Astrocyte of the spinal cord (primary cell): Measurements from ENCODE around the gene BCL7A.

Source experiments
- DNase-seq: peaks from one replicate; pipeline ENCODE4 v3.0.0; 2011; ENCODE audit warnings: low read depth, low spot score
- H3K4me3 ChIP-seq: 2 replicates; pipeline ENCODE4 v1.5.1; 2011; ENCODE audit warnings: low read depth, mild to moderate bottlenecking, low read length, moderate library complexity
- in situ Hi-C: cut with HindIII; loops from 2 replicates; pipeline ENCODE4 v1.10.0; 2017; ENCODE audit warnings: low sequenced_read_pairs
- TF ChIP-seq, protein P1 (sequence below): IDR thresholded peaks from 2 replicates; pipeline ENCODE4 v1.5.1; 2012; ENCODE audit warnings: low read depth, mild to moderate bottlenecking, low read length, inconsistent platforms

BCL7A gene

DNA sequence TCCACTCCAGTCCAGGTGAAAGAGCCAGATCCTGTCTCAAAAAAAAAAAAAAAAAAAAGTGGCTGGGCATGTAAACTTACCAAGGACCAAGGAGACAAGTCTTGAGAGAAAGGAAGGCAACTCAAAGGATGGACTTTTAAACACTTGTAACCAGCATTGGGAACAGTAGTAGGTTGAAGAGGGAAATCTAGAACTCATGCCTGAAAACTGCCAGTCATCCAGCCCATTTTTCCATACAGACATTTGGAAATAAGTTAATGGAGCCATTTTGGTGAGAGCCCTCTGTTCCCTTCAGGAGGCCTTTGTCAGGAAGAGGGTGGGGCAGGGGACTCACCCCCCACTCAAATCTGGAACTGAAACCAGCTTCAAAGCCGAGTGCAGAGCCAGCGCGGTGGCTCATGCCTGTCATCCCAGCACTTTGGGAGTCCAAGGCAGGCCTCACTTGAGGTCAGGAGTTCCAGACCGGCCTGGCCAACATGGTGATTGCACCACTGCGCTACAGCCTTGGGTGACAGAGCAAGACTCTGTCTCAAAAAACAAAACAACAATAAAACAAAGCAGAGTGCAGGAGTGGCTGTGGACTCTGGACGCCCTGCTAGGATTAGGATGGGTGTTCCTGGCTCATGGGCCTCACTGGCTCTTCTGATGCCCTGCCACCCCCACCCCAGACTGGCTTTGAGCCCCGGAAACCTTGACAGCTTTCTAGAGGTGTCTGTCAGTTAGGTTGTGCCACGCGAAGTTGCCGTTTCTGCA, 55.2 kb downstream of the BCL7A start:
- DNase-seq, result no peak
- H3K4me3 ChIP-seq, result no peak overlapping the region
- TF ChIP-seq, protein P1, sequence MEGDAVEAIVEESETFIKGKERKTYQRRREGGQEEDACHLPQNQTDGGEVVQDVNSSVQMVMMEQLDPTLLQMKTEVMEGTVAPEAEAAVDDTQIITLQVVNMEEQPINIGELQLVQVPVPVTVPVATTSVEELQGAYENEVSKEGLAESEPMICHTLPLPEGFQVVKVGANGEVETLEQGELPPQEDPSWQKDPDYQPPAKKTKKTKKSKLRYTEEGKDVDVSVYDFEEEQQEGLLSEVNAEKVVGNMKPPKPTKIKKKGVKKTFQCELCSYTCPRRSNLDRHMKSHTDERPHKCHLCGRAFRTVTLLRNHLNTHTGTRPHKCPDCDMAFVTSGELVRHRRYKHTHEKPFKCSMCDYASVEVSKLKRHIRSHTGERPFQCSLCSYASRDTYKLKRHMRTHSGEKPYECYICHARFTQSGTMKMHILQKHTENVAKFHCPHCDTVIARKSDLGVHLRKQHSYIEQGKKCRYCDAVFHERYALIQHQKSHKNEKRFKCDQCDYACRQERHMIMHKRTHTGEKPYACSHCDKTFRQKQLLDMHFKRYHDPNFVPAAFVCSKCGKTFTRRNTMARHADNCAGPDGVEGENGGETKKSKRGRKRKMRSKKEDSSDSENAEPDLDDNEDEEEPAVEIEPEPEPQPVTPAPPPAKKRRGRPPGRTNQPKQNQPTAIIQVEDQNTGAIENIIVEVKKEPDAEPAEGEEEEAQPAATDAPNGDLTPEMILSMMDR, result no peak
- in situ Hi-C loops, result no loop called here

DNA sequence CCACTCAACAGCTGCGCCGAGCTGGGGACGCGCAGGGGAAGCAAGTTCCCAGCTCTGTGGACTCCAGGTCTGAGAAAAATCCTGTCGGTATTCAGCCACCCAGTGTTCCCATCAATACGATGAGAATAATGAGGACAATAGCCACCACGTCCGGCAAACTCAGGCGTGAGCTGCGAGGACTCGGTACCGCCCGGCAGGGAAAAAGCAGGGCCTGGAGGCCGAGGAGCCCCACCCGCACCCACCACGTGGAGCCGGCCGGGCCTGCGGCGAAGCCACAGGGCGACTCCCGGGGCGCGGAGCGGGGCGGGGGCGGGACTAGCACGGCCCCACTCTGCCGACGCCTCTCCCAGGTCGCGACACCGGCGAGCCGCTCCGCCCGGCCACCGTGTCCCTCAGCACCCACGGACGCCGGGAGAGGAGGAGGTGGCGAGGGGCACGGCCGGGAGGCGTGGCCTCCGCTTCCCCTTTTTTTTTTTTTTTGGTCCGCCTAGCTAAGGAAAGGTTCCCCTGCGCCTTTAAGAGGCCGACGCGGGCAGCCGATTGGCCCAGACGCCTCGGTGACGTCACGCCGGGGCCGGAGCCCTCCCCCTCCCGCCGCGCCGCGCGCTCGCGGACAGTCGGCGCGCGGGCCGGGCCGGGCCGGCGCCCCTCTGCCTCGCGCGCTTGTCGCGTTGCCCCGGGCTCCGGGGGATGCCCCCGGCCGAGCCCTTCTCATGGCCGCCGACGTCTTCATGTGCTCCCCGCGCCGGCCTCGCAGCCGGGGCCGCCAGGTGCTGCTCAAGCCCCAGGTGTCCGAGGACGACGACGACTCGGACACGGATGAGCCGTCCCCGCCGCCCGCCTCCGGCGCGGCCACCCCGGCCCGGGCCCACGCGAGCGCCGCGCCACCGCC, 56.7 kb downstream of the BCL7A start, which contains the start of gene MLXIP:
TSS of gene MLXIP (plus strand) at position 616 of the 892 bp plus-strand sequence. CDS start at position 714, 98 bp downstream.
- TF ChIP-seq, protein P1, result no peak
- peak within 1 kb of the TSS; percentile 68 for H3K4me3 ChIP-seq
- in situ Hi-C loops, result no loop called here
- DNase-seq, result peak; percentile 94

DNA sequence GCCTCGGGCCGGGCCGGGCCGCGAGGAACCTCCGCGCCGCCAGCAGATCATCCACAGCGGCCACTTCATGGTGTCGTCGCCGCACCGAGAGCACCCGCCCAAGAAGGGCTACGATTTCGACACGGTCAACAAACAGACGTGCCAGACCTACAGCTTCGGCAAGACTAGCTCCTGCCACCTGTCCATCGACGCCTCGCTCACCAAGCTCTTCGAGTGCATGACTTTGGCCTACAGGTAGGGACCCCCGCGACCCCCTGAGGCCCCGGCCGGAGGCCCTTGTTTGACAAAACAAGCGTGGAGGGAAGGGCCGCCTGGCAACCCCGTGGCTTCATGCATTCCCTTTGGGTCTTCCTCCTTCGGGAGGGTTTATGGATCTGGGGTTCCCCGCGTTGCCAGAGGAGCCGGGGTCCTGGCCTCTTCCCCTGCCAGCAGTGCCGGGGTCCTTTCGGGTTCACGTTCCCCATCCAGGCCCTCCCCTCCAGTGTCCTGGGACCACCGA, 57.4 kb downstream of the BCL7A start:
- DNase-seq, result no peak
- TF ChIP-seq, protein P1, result no peak
- in situ Hi-C loops, result no loop called here
- H3K4me3 ChIP-seq, result peak overlapping the region; percentile 68

DNA sequence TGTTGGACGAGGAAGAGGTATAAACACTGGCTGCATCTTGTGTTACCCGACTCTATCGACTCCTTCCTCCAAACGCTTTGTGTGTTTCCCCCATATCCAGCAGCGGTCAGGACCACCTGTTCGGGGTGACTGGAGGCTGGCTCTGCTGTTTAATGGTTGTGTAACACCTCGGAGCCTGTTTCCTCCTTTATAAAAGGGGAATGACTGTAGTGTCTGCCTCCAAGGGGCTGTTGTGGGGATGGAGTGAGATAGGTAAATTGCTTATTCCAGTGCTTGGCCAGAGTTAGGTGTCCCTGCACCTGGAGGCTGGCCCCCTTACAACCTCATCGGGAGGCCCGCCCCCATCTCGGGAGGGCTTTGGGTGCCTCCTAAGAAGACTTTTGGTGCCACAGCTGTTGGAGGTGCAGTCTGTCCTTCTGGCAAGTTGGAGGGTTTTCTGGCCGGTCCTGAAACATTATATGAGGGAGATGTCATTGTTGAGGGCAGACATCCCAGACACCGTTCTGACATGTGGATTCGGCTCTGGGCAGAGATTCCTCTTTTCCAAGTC, 57.9 kb downstream of the BCL7A start:
- TF ChIP-seq, protein P1, result no peak
- H3K4me3 ChIP-seq, result peak overlapping the region; percentile 68
- in situ Hi-C loops, result no loop called here
- peak; percentile 12 for DNase-seq

DNA sequence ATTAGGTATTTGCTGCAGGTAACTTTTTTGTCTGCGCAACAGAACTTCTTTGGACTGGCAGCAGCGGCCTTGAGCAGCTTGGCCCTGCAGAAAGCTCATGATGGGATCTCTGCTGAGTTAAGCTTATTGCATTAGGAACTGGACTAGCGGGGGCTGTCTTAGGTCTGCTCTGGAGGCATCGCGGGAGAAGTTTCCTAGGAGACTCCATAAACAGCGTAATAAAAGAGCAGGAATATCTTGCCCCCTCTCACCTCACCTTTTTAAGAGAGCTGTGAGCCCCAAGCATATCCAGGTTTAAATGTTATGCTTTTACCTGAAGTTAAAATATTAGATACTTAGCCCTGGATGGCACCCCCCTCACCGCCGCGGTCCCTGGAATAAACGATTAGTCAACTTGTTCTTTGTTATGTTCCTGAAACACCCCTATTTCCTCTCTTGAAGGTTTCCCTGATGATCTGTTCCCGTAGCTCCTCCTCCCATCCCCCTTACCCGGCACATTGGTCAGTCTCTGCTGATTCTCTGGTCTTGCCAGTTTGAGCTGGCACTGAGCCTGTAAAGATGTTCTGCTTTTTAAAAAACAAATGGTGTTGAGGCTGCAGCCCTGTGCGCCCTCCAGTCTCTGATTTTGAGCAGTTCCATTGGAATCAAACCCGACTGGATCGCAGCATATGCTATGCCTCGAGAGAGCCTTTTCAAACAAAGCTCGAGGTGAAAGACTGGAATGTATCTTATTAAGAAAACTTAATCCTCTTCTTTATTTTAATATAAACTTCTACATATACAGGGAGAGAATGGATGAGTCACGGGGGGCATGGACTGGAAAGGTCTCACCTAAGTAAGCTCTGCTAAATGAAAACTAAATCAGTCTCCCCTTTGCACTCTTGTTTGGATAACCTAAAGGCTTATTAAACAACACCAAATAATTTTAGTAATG, 58.7 kb downstream of the BCL7A start:
- peak; percentile 84 for DNase-seq
- TF ChIP-seq, protein P1, result no peak
- peak overlapping the region; percentile 68 for H3K4me3 ChIP-seq
- in situ Hi-C loops, result no loop called here
